Stimulated activated CD8-positive, alpha-beta memory T cell treated with anti-CD3 and anti-CD28 coated beads, Interleukin-4, amount 100 ng/mL, for 1 hour (primary cell): ENCODE measurements around the gene GNE.
"Not testable (repeated sequence)": the region's sequence is repeated elsewhere in the genome, so short reads cannot be mapped to it uniquely, and the experiment has no call there.

Source experiments
- DNase-seq, 2 donors: peaks; one replicate each; pipeline ENCODE4 v3.0.0-alpha.2; 2020; ENCODE audit warnings: low read depth in 2 of 2, low spot score in 1 of 2

GNE gene

DNA sequence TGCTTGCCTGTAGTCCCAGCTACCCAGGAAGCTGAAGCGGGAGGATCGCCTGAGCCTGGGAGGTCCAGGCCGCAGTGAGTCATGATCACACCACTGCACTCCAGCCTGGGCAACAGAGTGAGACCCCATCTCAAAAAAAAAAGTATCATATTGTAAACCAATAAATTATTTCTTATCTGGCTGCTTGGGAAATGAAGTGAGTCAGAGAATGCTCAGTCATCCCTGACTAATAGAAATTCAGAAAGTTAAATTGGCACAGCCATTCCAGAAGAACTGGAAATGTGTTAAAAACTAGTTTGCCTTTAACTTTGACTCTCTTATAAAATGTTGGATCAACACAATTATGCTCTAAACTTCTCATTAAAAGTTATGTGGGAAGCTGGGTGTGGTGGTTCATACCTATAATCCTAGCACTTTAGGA, 9.8 kb upstream of the GNE start:
- DNase-seq = no peak

DNA sequence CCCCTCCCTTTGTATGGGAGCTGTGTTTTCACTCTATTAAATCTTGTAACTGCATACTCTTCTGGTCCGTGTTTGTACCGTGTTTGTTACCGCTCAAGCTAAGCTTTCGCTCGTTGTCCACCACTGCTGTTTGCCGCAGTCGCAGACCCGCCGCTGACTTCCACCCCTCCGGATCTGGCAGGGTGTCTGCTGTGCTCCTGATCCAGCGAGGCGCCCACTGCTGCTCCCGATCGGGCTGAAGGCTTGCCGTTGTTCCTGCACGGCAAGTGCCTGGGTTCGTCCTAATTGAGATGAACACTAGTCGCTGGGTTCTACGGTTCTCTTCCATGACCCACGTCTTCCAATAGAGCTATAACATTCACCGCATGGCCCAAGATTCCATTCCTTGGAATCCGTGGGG, 6.6 kb upstream of the GNE start:
- no peak for DNase-seq

DNA sequence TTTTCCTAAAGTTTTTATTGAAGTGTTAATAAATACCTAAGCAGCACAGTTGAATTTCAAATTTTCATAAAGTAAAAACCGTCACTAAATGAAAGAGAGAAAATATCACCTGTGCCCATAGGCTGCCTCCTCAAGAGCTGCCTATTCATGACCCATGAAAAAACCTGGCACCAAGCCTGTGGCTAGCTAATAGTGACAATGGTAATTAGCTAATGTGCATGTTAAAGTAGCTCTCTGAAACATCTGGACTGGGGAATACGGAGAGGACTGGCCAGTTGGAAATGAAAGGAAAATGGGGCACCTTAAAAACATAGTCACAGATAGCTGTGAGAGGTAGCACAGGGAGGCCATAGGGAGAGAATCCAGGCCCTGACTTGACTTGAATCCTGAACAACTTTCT, 5.4 kb upstream of the GNE start:
- no peak for DNase-seq

DNA sequence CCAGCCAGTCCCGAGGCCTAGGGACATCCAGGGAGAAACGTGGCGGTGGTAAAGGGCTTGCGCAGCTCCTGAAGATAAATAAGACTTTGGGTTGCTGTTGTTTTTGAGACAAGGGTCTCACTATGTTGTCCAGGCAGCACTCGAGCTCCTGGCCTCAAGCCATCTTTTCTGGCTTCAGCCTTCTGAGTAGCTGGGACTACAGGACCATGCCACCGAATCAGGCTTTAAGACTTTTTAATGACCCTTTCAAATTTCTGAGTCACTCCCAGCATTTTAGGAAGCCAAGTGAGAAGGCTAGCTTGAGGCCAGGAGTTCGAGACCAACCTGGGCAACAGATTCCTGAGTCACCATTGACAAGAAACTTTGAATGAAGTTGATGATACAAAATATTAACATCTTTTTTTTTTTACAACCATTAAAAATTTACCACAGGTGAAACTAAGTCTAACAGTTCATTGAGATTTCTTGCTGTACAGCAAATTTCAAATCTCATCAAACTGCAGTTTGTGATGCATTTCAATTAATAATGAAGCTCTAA, 817 bp upstream of the GNE start:
- DNase-seq = no peak

DNA sequence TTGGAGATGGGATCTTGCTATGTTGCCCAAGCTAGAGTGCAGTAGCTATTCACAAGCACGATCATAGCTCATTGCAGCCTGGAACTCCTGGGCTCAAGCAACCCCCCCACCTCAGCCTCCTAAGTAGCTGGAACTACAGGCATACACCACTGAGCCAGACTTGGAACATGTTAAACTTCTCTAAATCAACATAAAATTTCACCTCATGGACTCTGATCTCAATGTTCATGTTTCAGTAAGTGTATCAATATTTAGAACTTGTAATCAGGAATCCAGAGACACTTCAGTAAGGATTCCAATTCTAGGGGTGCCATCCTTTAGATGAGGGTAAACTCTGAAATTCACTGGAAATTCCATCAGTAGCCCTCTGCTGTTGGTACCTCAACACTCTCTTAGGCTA, 6.8 kb downstream of the GNE start:
- DNase-seq = no peak

DNA sequence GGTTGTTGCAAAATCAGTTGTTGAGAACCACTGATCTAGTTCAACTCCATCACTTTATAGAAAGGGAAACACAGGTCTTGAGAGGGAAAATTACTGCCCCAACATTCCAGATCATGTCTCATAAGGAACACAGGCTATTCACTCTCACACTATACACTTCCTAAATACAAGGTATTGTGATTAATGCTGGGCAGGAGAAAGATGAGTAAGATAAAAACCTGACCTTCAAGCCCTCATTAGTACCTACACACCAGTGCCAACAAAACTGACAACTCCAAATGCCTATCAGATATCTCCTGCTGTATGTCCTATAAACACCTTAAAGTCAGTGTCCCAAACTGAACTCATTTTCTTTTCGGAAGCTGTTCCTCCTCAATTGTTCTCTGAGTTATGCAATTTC, 8.2 kb downstream of the GNE start:
- no peak for DNase-seq

DNA sequence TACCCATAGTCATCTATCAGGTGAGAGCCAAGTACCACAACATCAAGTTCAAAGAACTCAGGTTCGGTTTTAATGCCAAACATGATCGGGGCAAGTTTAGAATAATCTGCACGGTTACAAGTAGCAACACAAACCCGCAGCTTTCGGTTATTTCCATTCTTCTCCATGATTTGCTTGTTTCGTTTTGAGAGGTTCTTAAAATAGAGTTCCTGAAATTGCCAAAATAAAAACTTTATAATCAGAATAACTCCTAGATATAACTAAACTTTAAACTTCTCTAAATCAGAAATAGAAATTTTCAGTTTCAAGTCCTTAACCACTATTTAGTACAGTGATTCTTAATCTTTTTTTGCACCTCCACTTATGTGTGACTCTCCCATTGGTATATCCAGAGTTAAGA, 9.1 kb downstream of the GNE start:
- DNase-seq = no peak

DNA sequence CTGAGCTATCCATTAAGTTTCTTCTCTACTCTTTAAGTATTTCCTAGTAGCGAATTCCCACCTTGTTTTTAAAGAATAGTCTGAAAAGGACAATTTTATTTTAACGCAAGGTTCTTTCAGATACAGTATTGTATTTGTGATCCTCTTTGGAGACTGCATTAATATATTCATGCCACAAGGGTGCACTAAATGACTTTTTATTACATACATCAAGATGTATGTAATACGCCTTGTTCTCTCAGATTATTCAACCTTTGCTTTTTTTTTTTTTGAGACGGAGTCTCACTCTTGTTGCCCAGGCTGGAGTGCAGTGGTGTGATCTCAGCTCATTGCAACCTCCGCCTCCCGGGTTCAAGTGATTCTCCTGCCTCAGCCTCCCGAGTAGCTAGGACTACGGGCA, 10.2 kb downstream of the GNE start:
- DNase-seq = not testable (repeated sequence)

DNA sequence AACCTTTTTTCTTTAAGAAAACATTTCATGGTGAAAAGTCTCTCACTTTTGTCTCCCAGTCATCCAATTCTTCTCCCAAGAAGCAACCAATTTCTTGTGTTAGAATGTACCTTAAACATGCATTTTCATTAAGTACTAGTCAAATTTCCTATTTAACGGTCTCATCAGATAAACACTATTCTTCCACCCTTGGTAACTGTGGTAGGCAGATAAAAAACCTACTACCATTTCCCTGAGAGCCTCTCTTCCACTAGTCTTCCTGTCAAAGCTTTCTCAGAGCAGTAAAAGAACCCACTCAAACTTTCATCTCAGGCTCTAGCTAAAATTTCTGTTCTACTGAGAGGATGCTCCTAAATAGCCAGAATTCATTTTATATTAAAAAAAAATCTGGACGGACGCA, 10.9 kb downstream of the GNE start:
- no peak for DNase-seq

DNA sequence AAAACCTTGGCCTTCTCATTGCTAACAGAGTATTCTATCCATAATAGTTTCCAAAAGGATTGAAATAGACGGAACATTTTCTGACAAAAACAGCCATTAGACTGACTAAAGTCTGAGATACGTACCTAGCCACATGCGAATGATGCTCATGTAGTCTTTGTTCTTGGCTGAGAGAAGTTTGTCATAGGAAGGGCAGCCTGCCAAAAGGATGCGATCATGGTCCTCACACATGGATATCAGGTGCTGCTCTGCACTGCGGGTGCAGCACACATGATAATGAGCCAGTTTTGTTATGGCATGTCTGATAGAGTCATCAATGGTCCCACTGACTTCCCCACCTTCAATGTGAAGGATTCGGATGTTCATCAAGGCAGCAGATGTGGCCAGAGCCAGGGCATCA, 12.3 kb downstream of the GNE start:
- no peak for DNase-seq

DNA sequence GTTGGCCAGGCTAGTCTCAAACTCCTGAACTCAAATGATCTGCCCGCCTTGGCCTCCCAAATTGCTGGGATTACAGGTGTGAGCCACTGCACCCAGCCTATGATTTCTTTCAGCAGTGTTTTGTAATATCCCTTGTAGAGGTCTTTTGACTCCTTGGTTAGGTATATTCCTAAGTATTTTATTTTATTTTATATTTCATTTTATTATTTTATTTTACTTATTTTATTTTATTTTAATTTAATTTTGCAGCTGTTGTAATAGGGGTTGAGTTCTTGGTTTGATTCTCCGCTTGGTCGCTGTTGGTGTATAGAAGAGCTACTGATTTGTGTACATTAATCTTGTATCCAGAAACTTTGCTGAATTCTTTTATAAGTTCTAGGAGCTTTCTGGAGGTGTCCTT, 18.6 kb downstream of the GNE start:
- not testable (repeated sequence) for DNase-seq

DNA sequence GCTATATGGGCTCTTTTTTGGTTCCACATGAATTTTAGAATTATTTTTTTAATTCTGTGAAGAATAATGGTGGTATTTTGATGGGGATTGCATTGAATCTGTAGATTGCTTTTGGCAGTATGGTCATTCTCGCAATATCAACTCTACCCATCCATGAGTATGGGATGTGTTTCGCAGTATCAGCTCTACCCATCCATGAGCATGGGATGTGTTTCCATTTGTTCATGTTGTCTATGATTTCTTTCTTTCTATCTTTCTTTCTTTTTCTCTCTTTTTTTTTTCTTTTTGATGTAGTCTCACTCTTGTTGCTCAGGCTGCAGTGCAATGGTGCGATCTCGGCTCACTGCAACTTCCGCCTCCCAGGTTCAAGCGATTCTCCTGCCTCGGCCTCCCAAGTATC, 19.0 kb downstream of the GNE start:
- DNase-seq = not testable (repeated sequence)

DNA sequence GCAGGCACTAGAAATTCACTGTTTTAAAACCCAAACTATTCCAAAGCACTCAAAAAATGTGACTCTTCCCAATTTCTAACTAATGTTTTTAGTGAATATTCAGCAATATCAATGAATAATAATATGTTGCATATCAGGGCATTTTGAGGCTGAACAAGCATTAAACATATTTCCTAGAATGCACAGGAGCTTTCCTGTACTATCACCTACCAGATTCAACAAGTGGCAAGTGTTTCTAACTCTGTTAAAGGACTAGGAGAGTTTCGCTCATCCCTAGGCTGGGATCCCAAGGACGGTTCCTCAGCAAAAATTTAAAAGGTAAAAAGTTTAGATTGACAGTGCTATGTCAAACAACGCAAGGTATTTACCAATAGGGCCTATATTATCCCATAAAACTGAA, 21.0 kb downstream of the GNE start:
- no peak for DNase-seq

DNA sequence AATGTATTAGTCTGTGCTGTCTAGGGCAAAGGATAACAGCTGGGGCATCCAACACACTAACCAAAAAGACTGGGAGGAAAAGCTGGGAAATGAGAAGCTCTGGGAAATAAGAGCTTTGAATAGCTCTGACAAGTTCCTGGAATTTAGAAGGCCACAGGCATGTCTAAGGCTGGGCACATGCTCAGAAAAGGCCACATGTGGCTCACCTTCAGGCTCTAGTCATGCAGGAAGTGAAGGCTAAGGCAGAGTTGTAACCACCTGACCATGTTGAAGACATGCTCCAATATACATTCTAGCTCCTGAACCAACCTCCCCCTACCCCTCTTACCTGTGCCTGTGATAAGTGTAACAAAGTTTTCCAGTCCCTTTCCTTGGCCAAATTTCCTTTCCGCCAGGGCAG, 35.8 kb downstream of the GNE start:
- DNase-seq = no peak

DNA sequence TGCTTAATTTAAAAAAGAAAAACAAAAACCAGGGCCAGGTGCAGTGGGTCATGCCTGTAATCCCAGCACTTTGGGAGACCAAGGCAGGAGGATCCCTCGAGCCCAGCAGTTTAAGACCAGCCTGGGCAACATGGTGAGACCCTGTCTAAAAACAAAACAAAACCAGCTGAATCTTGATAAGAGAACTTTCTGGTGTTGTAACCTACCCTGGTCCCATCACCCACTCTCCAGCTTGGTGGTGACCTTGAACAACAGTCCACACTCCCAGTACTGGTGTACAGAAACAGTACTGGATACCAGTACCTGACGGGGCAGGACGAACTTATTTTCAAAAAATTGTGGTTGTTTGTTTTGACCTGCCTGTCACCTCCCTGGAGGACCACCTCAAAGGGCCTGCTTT, 36.6 kb downstream of the GNE start:
- no peak for DNase-seq

DNA sequence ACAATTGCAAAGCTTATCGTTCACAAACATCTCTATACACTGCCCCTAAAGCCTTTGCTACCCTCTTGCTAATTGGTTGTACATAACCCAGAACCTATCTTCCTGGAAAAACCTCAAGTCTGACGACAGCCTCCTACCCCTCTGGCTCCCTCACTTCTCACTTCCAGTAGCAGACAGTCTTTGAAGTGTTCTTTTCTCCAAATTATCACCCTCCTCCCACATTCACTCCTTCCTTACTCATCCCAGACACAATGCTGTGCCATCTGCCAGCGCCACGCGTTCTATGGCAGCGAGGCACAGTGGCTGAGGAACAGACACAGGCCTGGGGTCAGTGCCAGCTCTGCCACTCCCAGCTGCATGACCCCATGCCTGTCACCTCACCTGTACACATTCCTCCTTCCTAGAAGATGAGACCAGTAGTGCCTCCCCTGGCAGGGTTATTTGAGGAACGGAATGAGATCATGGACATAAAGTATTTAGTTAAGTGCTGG, 39.8 kb downstream of the GNE start:
- no peak for DNase-seq

DNA sequence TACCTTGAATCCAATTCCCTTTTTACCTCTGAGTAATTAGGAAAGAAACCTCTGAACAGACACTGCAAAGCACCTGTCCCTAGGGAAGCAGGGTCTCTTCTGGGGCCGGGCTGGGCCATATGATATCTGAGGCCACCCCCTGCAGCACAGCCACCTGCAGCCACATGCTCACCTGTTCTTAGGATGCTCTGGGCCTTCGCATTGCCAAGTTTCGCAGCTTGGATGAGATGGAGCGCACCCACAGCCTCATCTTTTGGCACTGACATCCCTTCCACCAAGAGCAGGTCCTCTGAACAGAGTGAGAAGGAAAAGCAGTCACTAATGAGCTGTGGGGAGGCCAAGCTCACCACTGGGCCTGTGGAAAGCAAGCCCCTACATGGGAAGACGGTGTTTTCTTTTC, 40.2 kb downstream of the GNE start:
- DNase-seq = no peak

DNA sequence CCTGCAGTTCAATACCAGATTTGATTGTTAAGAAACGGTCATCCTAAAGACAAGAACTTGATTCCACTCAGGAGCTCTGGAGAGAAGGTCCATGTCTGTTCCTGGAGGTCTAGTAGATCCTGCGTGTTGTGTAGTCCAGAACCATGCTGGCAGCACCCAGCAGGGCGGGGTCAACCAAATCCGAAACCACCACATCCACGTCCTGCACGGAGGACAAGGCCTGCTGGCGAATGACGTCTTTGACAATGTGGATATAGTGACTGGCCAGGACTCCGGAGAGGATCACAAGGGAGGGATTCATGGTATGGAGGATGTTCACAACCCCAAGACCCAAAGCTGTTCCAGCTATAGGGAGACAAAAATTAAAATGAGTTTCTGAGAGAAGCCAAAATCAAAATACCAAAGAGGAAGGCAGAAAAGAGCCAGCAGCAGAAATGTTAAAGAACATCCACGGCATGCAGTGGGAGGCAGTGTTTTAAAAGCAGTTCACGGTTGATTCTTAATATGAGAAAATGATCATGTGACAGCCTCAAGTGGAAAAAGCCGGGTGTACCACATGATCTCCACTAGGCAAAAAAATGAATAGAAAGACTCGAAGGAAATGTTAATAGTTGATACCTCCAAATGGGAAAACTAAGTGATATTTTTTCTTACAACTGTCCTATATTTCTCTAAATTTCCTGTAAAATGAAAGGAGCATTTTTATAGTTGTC, 40.8 kb downstream of the GNE start:
- DNase-seq = no peak

DNA sequence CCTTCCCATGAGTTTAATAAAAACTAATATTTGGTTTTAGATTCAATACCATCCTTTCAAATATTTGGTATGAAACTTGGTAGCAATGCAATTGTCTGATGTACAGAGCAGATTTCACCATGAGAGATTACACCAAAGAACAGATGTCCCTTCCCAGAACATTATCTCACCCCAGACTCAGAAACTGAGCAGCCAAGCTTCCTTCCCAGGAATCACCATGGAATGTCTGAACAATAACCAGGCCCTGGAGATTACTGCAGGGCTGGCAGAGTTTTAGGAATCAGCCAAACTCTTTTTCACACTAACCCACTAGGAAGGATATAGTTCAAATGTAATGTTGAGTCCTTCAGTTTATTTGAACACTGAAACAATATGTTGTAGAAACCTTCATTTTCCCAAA, 43.7 kb downstream of the GNE start:
- DNase-seq = no peak

DNA sequence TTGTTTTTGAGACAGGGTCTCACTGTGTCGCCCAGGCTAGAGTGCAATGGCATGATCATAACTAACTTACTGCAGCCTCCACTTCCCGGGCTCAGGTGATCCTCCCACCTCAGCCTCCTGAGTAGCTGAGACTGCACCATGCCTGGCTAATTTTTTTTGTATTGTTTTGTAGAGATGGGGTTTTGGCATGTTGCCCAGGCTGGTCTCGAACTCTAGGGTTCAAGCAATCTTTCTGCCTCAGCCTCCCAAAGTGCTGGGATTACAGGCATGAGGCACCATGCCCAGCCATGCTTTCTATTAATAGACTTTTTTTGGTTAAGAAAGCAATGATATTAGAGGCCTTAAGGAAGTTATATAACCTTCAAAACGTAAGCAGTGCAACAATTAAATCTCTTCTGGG, 44.3 kb downstream of the GNE start:
- no peak for DNase-seq

DNA sequence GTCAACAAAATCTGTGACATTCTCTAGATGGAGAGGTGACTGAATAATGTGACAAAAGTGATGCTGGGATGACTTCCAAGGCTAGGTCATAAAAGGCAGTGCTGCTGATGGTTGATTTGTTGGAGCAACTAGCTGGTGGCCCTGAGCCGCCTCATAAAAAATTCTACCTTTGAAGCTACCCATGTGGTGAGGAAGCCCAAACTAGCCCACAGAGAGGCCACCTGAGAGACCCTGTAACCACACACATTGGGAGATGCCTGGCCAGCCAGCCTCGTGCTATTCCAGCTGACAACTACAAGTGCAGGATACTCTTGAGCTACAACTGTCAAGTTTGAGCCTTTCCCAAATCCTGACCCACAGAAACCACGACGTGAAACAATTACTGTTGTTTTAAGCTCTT, 44.9 kb downstream of the GNE start:
- DNase-seq = no peak

DNA sequence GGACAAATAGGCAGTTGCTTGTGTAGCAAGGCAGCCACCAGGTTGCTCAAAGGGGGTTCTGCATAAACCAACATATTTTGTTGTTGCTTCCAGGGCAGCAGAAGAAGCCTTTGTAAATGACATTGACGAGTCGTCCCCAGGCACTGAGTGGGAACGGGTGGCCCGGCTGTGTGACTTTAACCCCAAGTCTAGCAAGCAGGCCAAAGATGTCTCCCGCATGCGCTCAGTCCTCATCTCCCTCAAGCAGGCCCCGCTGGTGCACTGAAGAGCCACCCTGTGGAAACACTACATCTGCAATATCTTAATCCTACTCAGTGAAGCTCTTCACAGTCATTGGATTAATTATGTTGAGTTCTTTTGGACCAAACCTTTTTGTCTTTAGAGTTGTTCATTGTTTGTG, 46.7 kb downstream of the GNE start:
- no peak for DNase-seq

DNA sequence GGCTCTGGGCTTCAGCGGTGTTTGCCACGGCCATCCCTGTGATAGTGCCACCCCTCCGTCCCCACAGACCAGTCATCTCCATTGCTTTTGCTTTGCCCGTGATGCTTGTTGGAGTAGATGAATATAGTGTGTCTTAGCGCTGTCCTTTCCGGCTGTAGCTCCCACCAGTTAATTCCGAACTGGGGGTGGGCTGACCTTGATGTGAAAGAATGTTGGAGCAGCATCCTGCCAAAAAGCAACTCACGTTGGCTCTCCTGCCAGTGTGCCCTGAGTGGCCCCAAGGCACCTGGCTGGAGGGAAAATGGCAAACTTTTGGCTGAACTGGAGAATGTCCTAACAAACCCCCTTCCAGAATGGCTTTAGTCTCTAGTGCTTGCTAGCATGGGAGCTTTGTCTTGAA, 47.5 kb downstream of the GNE start:
- DNase-seq = no peak
